K562 (cell line): ENCODE results near the gene TRDN. TPM values are rescaled to one million over a fixed set of nuclear protein-coding genes. Genes with fewer than 3 reads are reported as not detected.
A peak's percentile ranks its signal among the peaks of the same experiment; 100 is the strongest.

Experiments used
- ATAC-seq: fragments of 200-7000 bp; cut with Tn5 transposase; 3 replicates; pipeline ENCODE4 v1.9.1; 2020; ENCODE audit warnings: moderate library complexity
- BruUV-seq: library from RNA; stranded (reverse); fragments of 400-500 nt; replicated peaks from 2 replicates; lab custom pipeline; 2021; lab: Mats Ljungman, UMichigan
- CTCF ChIA-PET: fragments of 300-600 bp; formaldehyde crosslinking; extraction: SDS; loops from one replicate; lab custom pipeline; 2021; ENCODE audit warnings: low intra/inter-chr PET ratio; lab: Yijun Ruan, JAX
- POLR2A ChIA-PET: fragments of 300-600, 350-650 bp; sonication (Branson Sonifier 250); formaldehyde crosslinking; extraction: SDS; loops from one replicate; lab custom pipeline; 2021; ENCODE audit warnings: antibody characterized with exemption, inconsistent platforms; lab: Yijun Ruan, JAX
- DNase-seq, 4 experiments: peaks; one replicate each; pipeline versions ENCODE4 v3.0.0 to v3.0.0-alpha.2; 2011 to 2018; ENCODE audit warnings: low spot score in 3 of 4, mixed read lengths in 3 of 4; ENCODE audit errors: extremely low read depth in 1 of 4
- FAIRE-seq: peaks from 2 replicates; lab custom pipeline; 2011; peaks lifted over from hg19 to GRCh38; lab: Jason Lieb, UNC
- H2AFZ ChIP-seq: 2 replicates; pipeline ENCODE4 v1.6.0; 2011; ENCODE audit warnings: low read depth, low read length, control low read depth, inconsistent platforms
- H3K27ac ChIP-seq: fragments of 200-600 bp; 3 replicates; pipeline ENCODE4 v1.8.0; 2011; ENCODE audit warnings: low read depth, mild to moderate bottlenecking, control low read depth, inconsistent platforms, low read length, moderate library complexity, mixed read lengths; ENCODE audit errors: extremely low read depth
- H3K27me3 ChIP-seq, 2 experiments: fragments of 300-600 bp in 1 of 2; 2 replicates in 1 of 2; 3 replicates in 1 of 2; pipeline versions ENCODE4 v1.6.0 to v1.8.0; 2011; ENCODE audit warnings: inconsistent platforms in 2 of 2, low read length in 2 of 2, mild to moderate bottlenecking in 1 of 2, mixed read lengths in 1 of 2, moderate library complexity in 1 of 2; ENCODE audit not compliant: control insufficient read depth in 2 of 2, insufficient read depth in 2 of 2
- H3K36me3 ChIP-seq: fragments of 300-600 bp; 3 replicates; pipeline ENCODE4 v1.8.0; 2011; ENCODE audit warnings: mild to moderate bottlenecking, low read length, inconsistent platforms; ENCODE audit not compliant: control insufficient read depth, insufficient read depth
- H3K4me1 ChIP-seq, 2 experiments: fragments of 200-600 bp in 1 of 2; replicated peaks in 1 of 2; 2 replicates in 1 of 2; 3 replicates in 1 of 2; pipeline versions ENCODE4 v1.5.1 to v1.8.0; 2011; ENCODE audit warnings: inconsistent platforms in 2 of 2, low read length in 2 of 2, mild to moderate bottlenecking in 1 of 2, mixed read lengths in 1 of 2, moderate library complexity in 1 of 2; ENCODE audit not compliant: control insufficient read depth in 2 of 2, insufficient read depth in 2 of 2
- H3K4me2 ChIP-seq: 2 replicates; pipeline ENCODE4 v1.6.1; 2011; ENCODE audit warnings: low read length, control low read depth, inconsistent platforms, mixed read lengths; ENCODE audit not compliant: insufficient read depth
- H3K4me3 ChIP-seq: fragments of 200-600 bp; sonication (generic), shearing (Covaris generic); 2 replicates; pipeline ENCODE4 v1.5.1; 2016; ENCODE audit warnings: control low read depth, inconsistent platforms
- H3K79me2 ChIP-seq: fragments of 200-600 bp; 3 replicates; pipeline ENCODE4 v1.8.0; 2011; ENCODE audit warnings: low read length, inconsistent platforms; ENCODE audit not compliant: control insufficient read depth, insufficient read depth
- H3K9ac ChIP-seq, 2 experiments: 2 replicates each; pipeline versions ENCODE4 v1.6.0 to v1.6.1; 2011; ENCODE audit warnings: low read depth in 2 of 2, low read length in 2 of 2, control low read depth in 1 of 2, inconsistent platforms in 1 of 2, mild to moderate bottlenecking in 1 of 2, mixed read lengths in 1 of 2; ENCODE audit not compliant: insufficient read depth in 1 of 2
- H3K9me1 ChIP-seq: one replicate; pipeline ENCODE4 v1.6.0; 2011; ENCODE audit warnings: inconsistent platforms, mild to moderate bottlenecking, low read length, moderate library complexity; ENCODE audit not compliant: control insufficient read depth, insufficient read depth
- H3K9me3 ChIP-seq: replicated peaks from 2 replicates; pipeline ENCODE4 v1.5.1; 2011; ENCODE audit warnings: low read depth, low read length, inconsistent platforms; ENCODE audit not compliant: control insufficient read depth, insufficient read depth
- H4K20me1 ChIP-seq: replicated peaks from 2 replicates; pipeline ENCODE4 v1.6.1; 2011; ENCODE audit warnings: low read length, inconsistent platforms, mixed read lengths; ENCODE audit not compliant: control insufficient read depth, insufficient read depth
- FIP1L1 ChIP-seq: fragments of 200-400 bp; formaldehyde crosslinking; IDR thresholded peaks from 2 replicates; pipeline ENCODE4 v1.6.1; 2018; ENCODE audit warnings: mild to moderate bottlenecking, low read depth, low read length; ENCODE audit not compliant: poor library complexity, severe bottlenecking
- MEIS2 ChIP-seq: fragments of 450-650 bp; IDR thresholded peaks from 2 replicates; pipeline ENCODE4 v1.6.1; 2014; ENCODE audit warnings: mild to moderate bottlenecking; ENCODE audit not compliant: partially characterized antibody
- NRF1 ChIP-seq, 2 experiments: fragments of 450-650 bp; IDR thresholded peaks in 1 of 2; conservative IDR thresholded peaks in 1 of 2; 2 replicates each; pipeline ENCODE4 v1.6.1; 2014; ENCODE audit warnings: mild to moderate bottlenecking in 2 of 2
- PKNOX1 ChIP-seq: fragments of 450-650 bp; IDR thresholded peaks from 2 replicates; pipeline ENCODE4 v1.6.1; 2016
- RAD21 ChIP-seq, 2 experiments: fragments of 250-450 bp in 1 of 2; fragments of 450-650 bp in 1 of 2; sonication (Bioruptor Pico) in 1 of 2; formaldehyde crosslinking in 1 of 2; IDR thresholded peaks in 1 of 2; conservative IDR thresholded peaks in 1 of 2; 2 replicates each; pipeline versions ENCODE4 v1.4.0 to v1.8.0; 2020 to 2022; ENCODE audit warnings: mild to moderate bottlenecking in 2 of 2, moderate library complexity in 1 of 2
- SMAD2 ChIP-seq: fragments of 150-350 bp; IDR thresholded peaks from 2 replicates; pipeline ENCODE4 v1.6.1; 2014; ENCODE audit warnings: low read depth, mild to moderate bottlenecking, low read length
- YY1 ChIP-seq, 3 experiments: IDR thresholded peaks; 2 replicates each; pipeline ENCODE4 v1.6.1; 2011; ENCODE audit warnings: low read length in 2 of 3, mild to moderate bottlenecking in 2 of 3, moderate library complexity in 2 of 3, borderline replicate concordance in 1 of 3, control low read depth in 1 of 3, low read depth in 1 of 3; ENCODE audit not compliant: insufficient read depth in 3 of 3, insufficient replicate concordance in 2 of 3, control insufficient read depth in 1 of 3, insufficient read length in 1 of 3; ENCODE audit errors: extremely low read depth in 1 of 3
- ZFP1 ChIP-seq: fragments of 450-650 bp; formaldehyde crosslinking; IDR thresholded peaks from 2 replicates; pipeline ENCODE4 v1.4.0; 2020; ENCODE audit warnings: mild to moderate bottlenecking, mixed read lengths
- WGBS: fragments of 100-300 bp; shearing (Covaris generic); methylation state at CpG from one replicate; pipeline ENCODE4 v1.1.6; 2016; ENCODE audit warnings: low coverage, mixed read lengths; ENCODE audit not compliant: insufficient coverage; ENCODE audit errors: missing lambda C conversion rate; 5-methylcytosine and 5-hydroxymethylcytosine counted together
- in situ Hi-C: fragments of 300-500 bp; cut with MboI; formaldehyde crosslinking; loops from 4 replicates; pipeline ENCODE4 v1.15.0; 2018; ENCODE audit warnings: inconsistent platforms, mixed read lengths
- intact Hi-C: fragments of 100-400 bp; cut with micrococcal nuclease; formaldehyde crosslinking; loops from 2 replicates; pipeline ENCODE4 v1.14.2; 2022
- polyA plus RNA-seq, 8 experiments: library from polyadenylated mRNA; depleted of rRNA in 4 of 8; stranded (reverse) in 5 of 8; unstranded in 3 of 8; fragments of >200 nt; fragmentation: Nextera tagmentation in 2 of 8; fragmentation: Illumina TruSeq in 1 of 8; extraction: Ambion mirVana in 2 of 8; extraction: Trizol in 1 of 8; gene quantifications; 2 replicates each; pipeline versions ENCODE4 v1.2.1 to v1.2.3, GENCODE V29; 2011 to 2014; ENCODE audit warnings: inconsistent platforms in 1 of 8, missing spikeins in 1 of 8
- total RNA-seq, 7 experiments: library from RNA; depleted of rRNA in 6 of 7; stranded (reverse); fragments of >200 nt in 6 of 7; fragmentation: Illumina TruSeq in 2 of 7; extraction: Trizol in 2 of 7; gene quantifications; 2 replicates each; pipeline versions ENCODE4 v1.2.1 to v1.2.3, GENCODE V29; 2011 to 2021; ENCODE audit warnings: low replicate concordance in 1 of 7
- TF ChIP-seq, protein P1 (sequence below): fragments of 250-450 bp; sonication (Bioruptor Pico); IDR thresholded peaks from 2 replicates; pipeline ENCODE4 v1.5.0; 2022; ENCODE audit warnings: mild to moderate bottlenecking
- TF ChIP-seq, protein P2 (sequence below), 2 experiments: IDR thresholded peaks in 1 of 2; conservative IDR thresholded peaks in 1 of 2; 2 replicates each; pipeline ENCODE4 v1.6.1; 2016; ENCODE audit warnings: low read depth in 2 of 2, mild to moderate bottlenecking in 1 of 2, missing compliant biosample characterization in 1 of 2, missing genetic modification characterization in 1 of 2, moderate library complexity in 1 of 2
- TF ChIP-seq, protein P3 (sequence below): sonication (generic); formaldehyde crosslinking; IDR thresholded peaks from 2 replicates; pipeline ENCODE4 v1.4.0; 2020; ENCODE audit warnings: mild to moderate bottlenecking, missing genetic modification reagents

TRDN gene
- total and polyA plus RNA-seq, 9 of the 15 experiments (the other 6 are each of a cell fraction or from before 2014, with no cell fraction given) = 0.05 to 0.50 (median 0.16) TPM

- Histone ChIP-seq H3K9me3 (no peaks in the 10 kb centered on the region), H3K36me3 (no peaks in the 10 kb centered on the region), H3K27me3 (no peaks in the 10 kb centered on the region), H3K4me3 (no peak overlapping the region), H3K79me2 (no peaks in the 10 kb centered on the region), H2AFZ (no peak overlapping the region), H3K4me2 (no peak overlapping the region), H3K4me1 (no peaks in the 10 kb centered on the region; a peak in 1 of 5 replicates), H3K27ac (no peak overlapping the region; the same call in 2 of the 3 replicates), H3K9ac (no peak overlapping the region), H4K20me1 (no peaks in the 10 kb centered on the region), H3K9me1 (no peaks in the 10 kb centered on the region)
- ATAC-seq (peak; percentile 48; the same call in 2 of the 3 replicates), DNase-seq (no peak), FAIRE-seq (no peak)
- ChIA-PET CTCF (no interaction called here), POLR2A (no interaction called here)
- no TSS peak for BruUV-seq
- in situ Hi-C loops (no loop called here), intact Hi-C loops (no loop called here)
- WGBS = 2% methylated on average over 3 of the region's 3 CpGs
- no peak for TF ChIP-seq SMAD2
- TF ChIP-seq NRF1 (conservative IDR thresholded peaks at IDR 0.05 in 1 of 2, IDR thresholded peaks at IDR 0.05 in 1 of 2) = no peak
- TF ChIP-seq PKNOX1 = 0 out of 2 replicates have a peak, but pooled peaks have one; percentile 28
- TF ChIP-seq RAD21 (CRISPR knock-in tag; conservative IDR thresholded peaks at IDR 0.05 in 1 of 2, IDR thresholded peaks at IDR 0.05 in 1 of 2) = no peak
- TF ChIP-seq ZFP1 = no peak
- TF ChIP-seq, protein P1, sequence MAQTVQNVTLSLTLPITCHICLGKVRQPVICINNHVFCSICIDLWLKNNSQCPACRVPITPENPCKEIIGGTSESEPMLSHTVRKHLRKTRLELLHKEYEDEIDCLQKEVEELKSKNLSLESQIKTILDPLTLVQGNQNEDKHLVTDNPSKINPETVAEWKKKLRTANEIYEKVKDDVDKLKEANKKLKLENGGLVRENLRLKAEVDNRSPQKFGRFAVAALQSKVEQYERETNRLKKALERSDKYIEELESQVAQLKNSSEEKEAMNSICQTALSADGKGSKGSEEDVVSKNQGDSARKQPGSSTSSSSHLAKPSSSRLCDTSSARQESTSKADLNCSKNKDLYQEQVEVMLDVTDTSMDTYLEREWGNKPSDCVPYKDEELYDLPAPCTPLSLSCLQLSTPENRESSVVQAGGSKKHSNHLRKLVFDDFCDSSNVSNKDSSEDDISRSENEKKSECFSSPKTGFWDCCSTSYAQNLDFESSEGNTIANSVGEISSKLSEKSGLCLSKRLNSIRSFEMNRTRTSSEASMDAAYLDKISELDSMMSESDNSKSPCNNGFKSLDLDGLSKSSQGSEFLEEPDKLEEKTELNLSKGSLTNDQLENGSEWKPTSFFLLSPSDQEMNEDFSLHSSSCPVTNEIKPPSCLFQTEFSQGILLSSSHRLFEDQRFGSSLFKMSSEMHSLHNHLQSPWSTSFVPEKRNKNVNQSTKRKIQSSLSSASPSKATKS = no peak
- TF ChIP-seq, protein P2, sequence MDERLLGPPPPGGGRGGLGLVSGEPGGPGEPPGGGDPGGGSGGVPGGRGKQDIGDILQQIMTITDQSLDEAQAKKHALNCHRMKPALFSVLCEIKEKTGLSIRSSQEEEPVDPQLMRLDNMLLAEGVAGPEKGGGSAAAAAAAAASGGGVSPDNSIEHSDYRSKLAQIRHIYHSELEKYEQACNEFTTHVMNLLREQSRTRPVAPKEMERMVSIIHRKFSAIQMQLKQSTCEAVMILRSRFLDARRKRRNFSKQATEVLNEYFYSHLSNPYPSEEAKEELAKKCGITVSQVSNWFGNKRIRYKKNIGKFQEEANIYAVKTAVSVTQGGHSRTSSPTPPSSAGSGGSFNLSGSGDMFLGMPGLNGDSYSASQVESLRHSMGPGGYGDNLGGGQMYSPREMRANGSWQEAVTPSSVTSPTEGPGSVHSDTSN (CRISPR knock-in tag; IDR thresholded peaks at IDR 0.05; ENCODE audit: low read depth) = no peak
- TF ChIP-seq, protein P2 (tag; conservative IDR thresholded peaks at IDR 0.05; ENCODE audit: low read depth) = peak; percentile 29; the same call in 1 of the 2 replicates
- TF ChIP-seq, protein P3, sequence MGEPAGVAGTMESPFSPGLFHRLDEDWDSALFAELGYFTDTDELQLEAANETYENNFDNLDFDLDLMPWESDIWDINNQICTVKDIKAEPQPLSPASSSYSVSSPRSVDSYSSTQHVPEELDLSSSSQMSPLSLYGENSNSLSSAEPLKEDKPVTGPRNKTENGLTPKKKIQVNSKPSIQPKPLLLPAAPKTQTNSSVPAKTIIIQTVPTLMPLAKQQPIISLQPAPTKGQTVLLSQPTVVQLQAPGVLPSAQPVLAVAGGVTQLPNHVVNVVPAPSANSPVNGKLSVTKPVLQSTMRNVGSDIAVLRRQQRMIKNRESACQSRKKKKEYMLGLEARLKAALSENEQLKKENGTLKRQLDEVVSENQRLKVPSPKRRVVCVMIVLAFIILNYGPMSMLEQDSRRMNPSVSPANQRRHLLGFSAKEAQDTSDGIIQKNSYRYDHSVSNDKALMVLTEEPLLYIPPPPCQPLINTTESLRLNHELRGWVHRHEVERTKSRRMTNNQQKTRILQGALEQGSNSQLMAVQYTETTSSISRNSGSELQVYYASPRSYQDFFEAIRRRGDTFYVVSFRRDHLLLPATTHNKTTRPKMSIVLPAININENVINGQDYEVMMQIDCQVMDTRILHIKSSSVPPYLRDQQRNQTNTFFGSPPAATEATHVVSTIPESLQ (CRISPR knock-in tag) = no peak
- TF ChIP-seq FIP1L1 = no peak
- no peak for TF ChIP-seq YY1 (IDR thresholded peaks at IDR 0.05; ENCODE audit: borderline replicate concordance in 1 of 3, control insufficient read depth in 1 of 3, extremely low read depth in 1 of 3, insufficient read depth in 3 of 3, insufficient read length in 1 of 3, insufficient replicate concordance in 2 of 3, low read depth in 1 of 3, low read length in 2 of 3)
- peak; percentile 62 for TF ChIP-seq MEIS2
These were observed 284.0 kb downstream of the TRDN start for GRCh38 chr6:123352705-123353104.
